H9 (cell line): ENCODE measurements around the gene BCKDHB. TPM values are rescaled to one million over a fixed set of nuclear protein-coding genes. Genes with fewer than 3 reads are reported as not detected.

ENCODE experiments used
- DNase-seq: peaks from one replicate; pipeline ENCODE4 v3.0.0-alpha.2; 2017
- H2AFZ ChIP-seq: one replicate; pipeline ENCODE4 v1.6.1; 2013; ENCODE audit warnings: mild to moderate bottlenecking, low read length, control low read depth, moderate library complexity
- H2AK5ac ChIP-seq: 2 replicates; pipeline ENCODE4 v1.6.1; 2013; ENCODE audit warnings: low read length, control low read depth, mixed read lengths; ENCODE audit not compliant: insufficient read length
- H2BK120ac ChIP-seq: one replicate; pipeline ENCODE4 v1.6.1; 2013; ENCODE audit warnings: low read depth, mild to moderate bottlenecking, low read length, control low read depth, inconsistent platforms; ENCODE audit not compliant: poor library complexity, severe bottlenecking
- H2BK12ac ChIP-seq: 2 replicates; pipeline ENCODE4 v1.6.1; 2013; ENCODE audit warnings: low read length, control low read depth, mixed read lengths, low read depth; ENCODE audit not compliant: insufficient read length
- H2BK15ac ChIP-seq: 2 replicates; pipeline ENCODE4 v1.6.1; 2013; ENCODE audit warnings: low read depth, low read length, control low read depth
- H2BK20ac ChIP-seq: one replicate; pipeline ENCODE4 v1.6.1; 2013; ENCODE audit warnings: low read depth, mild to moderate bottlenecking, low read length, control low read depth, inconsistent platforms; ENCODE audit not compliant: poor library complexity, severe bottlenecking
- H2BK5ac ChIP-seq: 2 replicates; pipeline ENCODE4 v1.6.1; 2013; ENCODE audit warnings: low read length, control low read depth, mixed read lengths; ENCODE audit not compliant: insufficient read length
- H3K14ac ChIP-seq: 2 replicates; pipeline ENCODE4 v1.6.1; 2013; ENCODE audit warnings: low read length, control low read depth; ENCODE audit not compliant: insufficient read depth
- H3K18ac ChIP-seq: 2 replicates; pipeline ENCODE4 v1.6.1; 2013; ENCODE audit warnings: low read depth, mild to moderate bottlenecking, mixed read lengths, low read length, control low read depth; ENCODE audit not compliant: insufficient read length
- H3K23ac ChIP-seq: 2 replicates; pipeline ENCODE4 v1.6.1; 2013; ENCODE audit warnings: low read length, control low read depth, mixed read lengths, low read depth; ENCODE audit not compliant: insufficient read length
- H3K23me2 ChIP-seq: 2 replicates; pipeline ENCODE4 v1.6.1; 2013; ENCODE audit warnings: low read depth, mild to moderate bottlenecking, mixed read lengths, low read length, control low read depth; ENCODE audit not compliant: insufficient read length, poor library complexity, severe bottlenecking
- H3K27ac ChIP-seq: 2 replicates; pipeline ENCODE4 v1.5.1; 2013; ENCODE audit warnings: low read length, control low read depth, mixed read lengths, low read depth; ENCODE audit not compliant: insufficient read length
- H3K27me3 ChIP-seq: 2 replicates; pipeline ENCODE4 v1.6.1; 2013; ENCODE audit warnings: low read length, control low read depth, inconsistent platforms; ENCODE audit not compliant: insufficient read depth
- H3K4ac ChIP-seq: 2 replicates; pipeline ENCODE4 v1.6.1; 2013; ENCODE audit warnings: low read depth, mild to moderate bottlenecking, control low read depth, inconsistent platforms, low read length, moderate library complexity
- H3K4me1 ChIP-seq: 2 replicates; pipeline ENCODE4 v1.6.1; 2013; ENCODE audit warnings: low read length, control low read depth, inconsistent platforms; ENCODE audit not compliant: insufficient read depth
- H3K4me2 ChIP-seq: 2 replicates; pipeline ENCODE4 v1.6.1; 2013; ENCODE audit warnings: low read length, control low read depth, mixed read lengths; ENCODE audit not compliant: insufficient read length, insufficient read depth
- H3K56ac ChIP-seq: 2 replicates; pipeline ENCODE4 v1.6.1; 2013; ENCODE audit warnings: low read depth, mild to moderate bottlenecking, mixed read lengths, low read length, control low read depth; ENCODE audit not compliant: insufficient read length
- H3K79me1 ChIP-seq: 2 replicates; pipeline ENCODE4 v1.6.1; 2013; ENCODE audit warnings: low read depth, mild to moderate bottlenecking, moderate library complexity, low read length, control low read depth, inconsistent platforms; ENCODE audit not compliant: insufficient read depth, poor library complexity, severe bottlenecking
- H3K79me2 ChIP-seq: 2 replicates; pipeline ENCODE4 v1.6.1; 2013; ENCODE audit warnings: low read length, control low read depth, inconsistent platforms; ENCODE audit not compliant: insufficient read depth
- H3K9ac ChIP-seq: 2 replicates; pipeline ENCODE4 v1.6.1; 2013; ENCODE audit warnings: low read length, control low read depth, mixed read lengths; ENCODE audit not compliant: insufficient read length; ENCODE audit errors: extremely low read depth
- H3K9me3 ChIP-seq: one replicate; pipeline ENCODE4 v1.6.1; 2013; ENCODE audit warnings: low read depth, low read length, inconsistent platforms; ENCODE audit not compliant: control insufficient read depth
- H3T11ph ChIP-seq: one replicate; pipeline ENCODE4 v1.6.1; 2013; ENCODE audit warnings: mild to moderate bottlenecking, low read length, control low read depth, inconsistent platforms
- H4K20me1 ChIP-seq: one replicate; pipeline ENCODE4 v1.6.1; 2013; ENCODE audit not compliant: control insufficient read depth, insufficient read length, insufficient read depth
- H4K5ac ChIP-seq: 2 replicates; pipeline ENCODE4 v1.6.1; 2013; ENCODE audit warnings: low read depth, mild to moderate bottlenecking, mixed read lengths, low read length, control low read depth; ENCODE audit not compliant: insufficient read length
- H4K8ac ChIP-seq: replicated peaks from 2 replicates; pipeline ENCODE4 v1.6.1; 2013; ENCODE audit warnings: low read length, control low read depth, mixed read lengths, low read depth; ENCODE audit not compliant: insufficient read length
- H4K91ac ChIP-seq: 2 replicates; pipeline ENCODE4 v1.6.1; 2013; ENCODE audit warnings: low read depth, mild to moderate bottlenecking, moderate library complexity, mixed read lengths, low read length, control low read depth; ENCODE audit not compliant: insufficient read length
- H3K27ac Mint-ChIP-seq, 3 experiments: 2 replicates in 2 of 3; 3 replicates in 1 of 3; pipeline ENCODE4 v1.8.0; 2020 to 2021; ENCODE audit warnings: mixed read lengths in 3 of 3, mild to moderate bottlenecking in 1 of 3, moderate library complexity in 1 of 3
- H3K27me3 Mint-ChIP-seq: 2 replicates; pipeline ENCODE4 v1.8.0; 2021; ENCODE audit warnings: low read depth, mild to moderate bottlenecking, moderate library complexity, mixed read lengths
- H3K36me3 Mint-ChIP-seq, 3 experiments: 2 replicates in 2 of 3; 3 replicates in 1 of 3; pipeline ENCODE4 v1.8.0; 2020 to 2021; ENCODE audit warnings: low read depth in 3 of 3, mixed read lengths in 3 of 3; ENCODE audit not compliant: insufficient read depth in 1 of 3
- H3K4me1 Mint-ChIP-seq, 2 experiments: 2 replicates each; pipeline ENCODE4 v1.8.0; 2020; ENCODE audit warnings: mixed read lengths in 2 of 2
- H3K4me3 Mint-ChIP-seq, 2 experiments: 2 replicates in 1 of 2; 3 replicates in 1 of 2; pipeline ENCODE4 v1.8.0; 2020 to 2021; ENCODE audit warnings: mild to moderate bottlenecking in 2 of 2, mixed read lengths in 2 of 2, moderate library complexity in 1 of 2
- H3K9me3 Mint-ChIP-seq, 2 experiments: 2 replicates in 1 of 2; 3 replicates in 1 of 2; pipeline ENCODE4 v1.8.0; 2020; ENCODE audit warnings: mild to moderate bottlenecking in 2 of 2, mixed read lengths in 2 of 2, moderate library complexity in 1 of 2
- WGBS: extraction: QIAGEN DNeasy Blood & Tissue Kit; methylation state at CpG from one replicate; pipeline ENCODE4 v1.1.7; 2013; ENCODE audit warnings: missing lambda C conversion rate, low lambda C conversion rate, mixed read lengths; ENCODE audit not compliant: insufficient read length; ENCODE audit errors: extremely low coverage; 5-methylcytosine and 5-hydroxymethylcytosine counted together
- total RNA-seq: library from RNA; stranded (reverse); gene quantifications from 2 replicates; pipeline ENCODE4 v1.2.1, GENCODE V29; 2021
- TF ChIP-seq, protein P1 (sequence below): fragments of 200-600 bp; sonication (generic); conservative IDR thresholded peaks from 3 replicates; pipeline ENCODE4 v1.8.0; 2021; ENCODE audit warnings: antibody characterized with exemption, mild to moderate bottlenecking

The BCKDHB gene
- total RNA-seq, 1 experiment from 2014 or later, result 26.6 TPM

DNA sequence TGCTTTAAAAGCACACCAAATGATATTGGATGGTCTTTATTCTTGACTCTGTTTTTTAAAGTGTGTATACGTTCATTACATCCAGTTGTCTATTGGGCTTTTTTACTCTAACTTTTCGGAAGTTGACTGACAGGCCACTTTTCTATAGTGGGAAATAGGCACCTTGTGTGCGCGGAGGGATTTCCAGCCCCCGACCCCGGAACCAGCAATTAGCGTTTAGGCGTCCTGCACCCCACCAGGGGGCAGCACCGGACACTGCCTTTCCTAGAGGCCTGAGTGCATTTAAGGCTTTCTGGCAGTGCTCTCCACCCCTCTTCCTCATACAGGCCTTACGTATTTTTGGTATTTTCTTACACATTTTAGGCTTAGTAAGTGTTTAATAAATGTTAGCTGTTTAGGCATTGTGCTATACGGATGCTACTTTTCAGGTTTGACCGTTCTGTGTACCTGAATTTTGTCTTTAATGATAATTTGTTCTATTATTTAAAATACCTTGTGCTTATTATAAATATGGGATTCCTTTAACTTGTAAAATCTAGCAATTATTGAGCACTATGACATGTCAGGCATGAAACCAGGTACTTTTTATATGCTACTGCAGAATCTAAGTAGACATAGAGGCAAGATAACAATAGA, 231.8 kb downstream of the BCKDHB start:
- H3K79me2 ChIP-seq, result no peaks in the 10 kb centered on the region
- Mint-ChIP-seq H3K27ac (no peak overlapping the region), H3K36me3 (no peaks in the 10 kb centered on the region), H3K4me3 (no peak overlapping the region), H3K9me3 (no peaks in the 10 kb centered on the region), H3K4me1 (peaks cover 34 to 44% of the 10 kb centered on the region in 2 experiments), H3K27me3 (no peaks in the 10 kb centered on the region)
- no peak overlapping the region for H3K14ac ChIP-seq
- H3K79me1 ChIP-seq, result no peaks in the 10 kb centered on the region
- H2BK120ac ChIP-seq, result no peak overlapping the region
- DNase-seq, result peak; percentile 84
- H4K8ac ChIP-seq, result no peak overlapping the region
- no peak overlapping the region for H3K9ac ChIP-seq
- peaks cover 1% of the 10 kb centered on the region; the same call in 1 of the 2 replicates for H3K4me1 ChIP-seq
- H3K9me3 ChIP-seq, result no peaks in the 10 kb centered on the region
- no peak overlapping the region for H3T11ph ChIP-seq
- no peak overlapping the region for H3K4me2 ChIP-seq
- H3K27me3 ChIP-seq, result no peaks in the 10 kb centered on the region
- no peak overlapping the region for H3K23ac ChIP-seq
- no CpG with 5 or more reads among the region's 12 CpGs for WGBS
- no peak overlapping the region for H3K18ac ChIP-seq
- H4K5ac ChIP-seq, result no peak overlapping the region
- no peak overlapping the region for H3K4ac ChIP-seq
- no peak overlapping the region for H2BK5ac ChIP-seq
- H4K91ac ChIP-seq, result no peak overlapping the region
- TF ChIP-seq, protein P1, sequence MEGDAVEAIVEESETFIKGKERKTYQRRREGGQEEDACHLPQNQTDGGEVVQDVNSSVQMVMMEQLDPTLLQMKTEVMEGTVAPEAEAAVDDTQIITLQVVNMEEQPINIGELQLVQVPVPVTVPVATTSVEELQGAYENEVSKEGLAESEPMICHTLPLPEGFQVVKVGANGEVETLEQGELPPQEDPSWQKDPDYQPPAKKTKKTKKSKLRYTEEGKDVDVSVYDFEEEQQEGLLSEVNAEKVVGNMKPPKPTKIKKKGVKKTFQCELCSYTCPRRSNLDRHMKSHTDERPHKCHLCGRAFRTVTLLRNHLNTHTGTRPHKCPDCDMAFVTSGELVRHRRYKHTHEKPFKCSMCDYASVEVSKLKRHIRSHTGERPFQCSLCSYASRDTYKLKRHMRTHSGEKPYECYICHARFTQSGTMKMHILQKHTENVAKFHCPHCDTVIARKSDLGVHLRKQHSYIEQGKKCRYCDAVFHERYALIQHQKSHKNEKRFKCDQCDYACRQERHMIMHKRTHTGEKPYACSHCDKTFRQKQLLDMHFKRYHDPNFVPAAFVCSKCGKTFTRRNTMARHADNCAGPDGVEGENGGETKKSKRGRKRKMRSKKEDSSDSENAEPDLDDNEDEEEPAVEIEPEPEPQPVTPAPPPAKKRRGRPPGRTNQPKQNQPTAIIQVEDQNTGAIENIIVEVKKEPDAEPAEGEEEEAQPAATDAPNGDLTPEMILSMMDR, result peak; percentile 87
- no peak overlapping the region for H3K56ac ChIP-seq
- H3K23me2 ChIP-seq, result no peaks in the 10 kb centered on the region
- no peak overlapping the region for H2AK5ac ChIP-seq
- no peaks in the 10 kb centered on the region for H4K20me1 ChIP-seq
- H2BK12ac ChIP-seq, result no peak overlapping the region
- no peak overlapping the region for H2BK20ac ChIP-seq
- H2AFZ ChIP-seq, result no peak overlapping the region
- no peak overlapping the region for H2BK15ac ChIP-seq
- no peak overlapping the region for H3K27ac ChIP-seq
